ENCODE measurements around the gene PPP2R1B.

Gene PPP2R1B

GRCh38 chr11:111745719-111746504, 20.3 kb downstream of the PPP2R1B start:
- DNase-seq, result no peak

GRCh38 chr11:111743700-111744099, 22.5 kb downstream of the PPP2R1B start:
- no peak for DNase-seq

- DNase-seq, result no peak
Observed at GRCh38 chr11:111741751-111742150, 24.4 kb downstream of the PPP2R1B start.

GRCh38 chr11:111739299-111739698, 26.9 kb downstream of the PPP2R1B start:
- DNase-seq, result no peak

GRCh38 chr11:111737444-111738210, 28.6 kb downstream of the PPP2R1B start:
- DNase-seq, result no peak

GRCh38 chr11:111736621-111737443, 29.4 kb downstream of the PPP2R1B start:
- DNase-seq, result no peak

GRCh38 chr11:111736181-111736590, 30.0 kb downstream of the PPP2R1B start:
- DNase-seq, result no peak

- DNase-seq, result no peak
Observed at GRCh38 chr11:111735262-111736116, 30.7 kb downstream of the PPP2R1B start.

GRCh38 chr11:111734954-111735261, 31.3 kb downstream of the PPP2R1B start:
- no peak for DNase-seq

- no peak for DNase-seq
Observed at GRCh38 chr11:111734101-111734953, 31.9 kb downstream of the PPP2R1B start.

- no peak for DNase-seq
Observed at GRCh38 chr11:111733611-111734088, 32.5 kb downstream of the PPP2R1B start.

- no peak for DNase-seq
Observed at GRCh38 chr11:111733016-111733415, 33.2 kb downstream of the PPP2R1B start.

- DNase-seq, result no peak
Observed at GRCh38 chr11:111731821-111732220, 34.4 kb downstream of the PPP2R1B start.

GRCh38 chr11:111730871-111731591, 35.2 kb downstream of the PPP2R1B start:
- DNase-seq, result no peak

GRCh38 chr11:111729831-111730311, 36.3 kb downstream of the PPP2R1B start:
- DNase-seq, result no peak

- no peak for DNase-seq
Observed at GRCh38 chr11:111729071-111729830, 36.9 kb downstream of the PPP2R1B start.

GRCh38 chr11:111727431-111727830, 38.8 kb downstream of the PPP2R1B start:
- DNase-seq, result no peak

- DNase-seq, result no peak
Observed at GRCh38 chr11:111726301-111726713, 39.9 kb downstream of the PPP2R1B start.

GRCh38 chr11:111725621-111726020, 40.6 kb downstream of the PPP2R1B start:
- no peak for DNase-seq

Data from activated naive CD4-positive, alpha-beta T cell (primary cell).